GM21381 (cell line): ENCODE results near the gene PPP6R3.
"Not testable (repeated sequence)": the region's sequence is repeated elsewhere in the genome, so short reads cannot be mapped to it uniquely, and the experiment has no call there.

ENCODE experiments used
- ATAC-seq: cut with Tn5 transposase; IDR thresholded peaks from one replicate; pipeline ENCODE4 v1.9.1; 2021; ENCODE audit warnings: mild to moderate bottlenecking, moderate library complexity; ENCODE audit not compliant: unreplicated experiment

The PPP6R3 gene

GRCh38 chr11:68433541-68433940 lies 27.0 kb upstream of the PPP6R3 start:
- ATAC-seq = no peak

- ATAC-seq = not testable (repeated sequence)
These were observed 26.4 kb upstream of the PPP6R3 start for GRCh38 chr11:68434159-68434558.

GRCh38 chr11:68436162-68436888 lies 24.2 kb upstream of the PPP6R3 start:
- no peak for ATAC-seq

GRCh38 chr11:68436985-68437926 lies 23.3 kb upstream of the PPP6R3 start:
- ATAC-seq = no peak

- no peak for ATAC-seq
These were observed 22.5 kb upstream of the PPP6R3 start for GRCh38 chr11:68437927-68438657.

GRCh38 chr11:68438658-68439259 lies 21.8 kb upstream of the PPP6R3 start:
- ATAC-seq = no peak

- ATAC-seq = no peak
These were observed 21.0 kb upstream of the PPP6R3 start for GRCh38 chr11:68439355-68440065.

- ATAC-seq = no peak
These were observed 20.3 kb upstream of the PPP6R3 start for GRCh38 chr11:68440224-68440623.

GRCh38 chr11:68441466-68442230 lies 18.9 kb upstream of the PPP6R3 start:
- ATAC-seq = no peak

GRCh38 chr11:68442433-68442832 lies 18.1 kb upstream of the PPP6R3 start:
- no peak for ATAC-seq

GRCh38 chr11:68444566-68444965 lies 16.0 kb upstream of the PPP6R3 start:
- ATAC-seq = no peak

GRCh38 chr11:68445531-68446035 lies 15.0 kb upstream of the PPP6R3 start:
- ATAC-seq = no peak

GRCh38 chr11:68446046-68446725 lies 14.4 kb upstream of the PPP6R3 start:
- no peak for ATAC-seq

GRCh38 chr11:68447015-68447801 lies 13.3 kb upstream of the PPP6R3 start:
- no peak for ATAC-seq

GRCh38 chr11:68447914-68448313 lies 12.6 kb upstream of the PPP6R3 start:
- not testable (repeated sequence) for ATAC-seq

GRCh38 chr11:68448604-68449011 lies 11.9 kb upstream of the PPP6R3 start:
- ATAC-seq = no peak

GRCh38 chr11:68449951-68450350 lies 10.6 kb upstream of the PPP6R3 start:
- no peak for ATAC-seq

GRCh38 chr11:68450711-68451110 lies 9.8 kb upstream of the PPP6R3 start:
- no peak for ATAC-seq
